ENCODE measurements around the gene LHB.
"Not testable (repeated sequence)": the region's sequence is repeated elsewhere in the genome, so short reads cannot be mapped to it uniquely, and the experiment has no call there.

The LHB gene

DNA sequence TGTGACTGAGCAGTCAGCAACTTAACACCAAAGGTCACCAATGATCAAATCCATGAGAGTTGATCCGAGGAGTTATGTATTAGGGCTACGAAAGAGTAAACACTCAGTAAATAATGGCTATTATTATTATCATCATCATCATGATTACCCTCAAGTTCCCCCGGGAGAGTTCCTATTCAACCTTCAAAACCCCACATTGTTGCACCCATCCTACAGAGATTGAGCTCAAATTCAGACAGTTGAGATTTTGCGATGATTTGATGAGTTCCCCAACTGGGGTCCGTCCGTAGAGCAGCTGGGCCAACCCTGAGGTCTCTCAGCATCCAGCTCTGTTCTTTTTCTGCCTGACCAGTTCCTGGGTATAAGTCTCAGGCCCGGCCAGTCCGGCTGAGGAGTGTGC is 21.2 kb upstream of the LHB start:
- DNase-seq (ENCODE audit: low spot score) = not testable (repeated sequence)

DNA sequence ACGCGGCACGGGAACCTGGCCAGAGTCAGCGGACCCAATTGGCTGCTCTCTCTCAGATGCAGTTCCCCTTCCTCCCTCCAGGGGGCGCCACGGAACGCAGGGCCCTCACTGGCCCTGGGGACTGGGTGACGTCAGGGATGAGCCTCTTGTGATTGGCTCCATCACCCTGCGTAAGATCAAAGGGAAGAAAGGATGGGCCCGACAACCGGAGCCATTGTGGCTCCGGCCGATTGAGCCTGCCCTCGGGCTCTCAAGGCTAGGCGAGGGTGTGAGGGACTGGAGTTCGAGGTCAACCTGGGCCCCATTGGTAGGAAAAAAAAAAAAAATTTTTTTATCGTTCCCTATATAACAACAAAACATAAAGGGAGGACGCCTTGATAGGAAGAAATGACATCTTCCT is 19.9 kb upstream of the LHB start, which contains the start of gene CGB1:
Gene CGB1 (minus strand): TSS at position 81 of the 400 bp plus-strand sequence. CDS start 184 bp downstream, outside the sequence.
- peak; percentile 81 for DNase-seq (ENCODE audit: low spot score)

DNA sequence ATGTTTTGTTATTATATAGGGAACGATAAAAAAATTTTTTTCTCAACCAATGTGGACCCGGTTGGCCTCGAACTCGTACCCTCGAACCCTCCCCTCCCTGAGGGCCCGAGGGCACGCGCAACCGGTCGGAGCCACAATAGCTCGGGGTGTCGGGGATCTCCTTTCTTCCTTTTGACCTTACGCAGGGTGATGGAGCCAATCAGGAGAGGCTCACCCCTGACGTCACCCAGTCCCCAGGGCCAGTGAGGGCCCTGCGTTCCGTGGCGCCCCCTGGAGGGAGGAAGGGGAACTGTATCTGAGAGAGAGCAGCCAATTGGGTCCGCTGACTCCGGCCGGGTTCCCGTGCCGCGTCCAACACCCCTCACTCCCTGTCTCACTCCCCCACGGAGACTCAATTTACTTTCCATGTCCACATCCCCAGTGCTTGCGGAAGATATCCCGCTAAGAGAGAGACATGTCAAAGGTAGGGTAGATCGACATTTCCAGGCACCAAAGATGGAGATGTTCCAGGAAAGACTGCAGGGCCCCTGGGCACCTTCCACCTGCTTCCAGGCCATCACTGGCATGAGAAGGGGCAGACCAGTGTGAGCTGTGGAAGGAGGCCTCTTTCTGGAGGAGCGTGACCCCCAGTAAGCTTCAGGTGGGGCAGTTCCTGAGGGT is 14.9 kb upstream of the LHB start, which contains the start of gene CGB2:
Gene CGB2 (plus strand): TSS at position 249 of the 660 bp plus-strand sequence. CDS start 206 bp downstream, at position 455.
- peak; percentile 64 for DNase-seq (ENCODE audit: low spot score)

GRCh38 chr19:49030323-49030722 is 13.4 kb upstream of the LHB start:
- not testable (repeated sequence) for DNase-seq (ENCODE audit: low spot score)

DNA sequence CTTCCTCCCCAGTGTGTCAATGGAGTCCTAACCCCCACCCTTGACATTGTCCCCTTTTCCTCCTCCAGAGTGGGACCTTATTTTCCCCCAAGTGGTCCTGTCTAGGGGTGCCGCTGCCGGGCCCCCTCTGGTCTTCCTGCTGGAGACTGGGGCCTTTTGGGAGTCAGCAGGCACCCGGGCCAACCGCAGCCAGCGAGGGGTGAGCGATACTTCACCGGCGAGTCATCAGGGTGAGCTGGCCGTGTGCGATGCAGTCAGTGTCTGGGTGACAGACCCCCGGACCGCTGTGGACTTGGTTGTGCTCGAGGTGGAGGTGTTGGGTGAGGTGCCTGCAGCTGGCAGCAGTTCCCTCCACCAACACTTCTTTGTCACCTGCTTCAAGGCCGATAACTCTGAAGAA is 12.9 kb upstream of the LHB start:
- DNase-seq (ENCODE audit: low spot score) = not testable (repeated sequence)

DNA sequence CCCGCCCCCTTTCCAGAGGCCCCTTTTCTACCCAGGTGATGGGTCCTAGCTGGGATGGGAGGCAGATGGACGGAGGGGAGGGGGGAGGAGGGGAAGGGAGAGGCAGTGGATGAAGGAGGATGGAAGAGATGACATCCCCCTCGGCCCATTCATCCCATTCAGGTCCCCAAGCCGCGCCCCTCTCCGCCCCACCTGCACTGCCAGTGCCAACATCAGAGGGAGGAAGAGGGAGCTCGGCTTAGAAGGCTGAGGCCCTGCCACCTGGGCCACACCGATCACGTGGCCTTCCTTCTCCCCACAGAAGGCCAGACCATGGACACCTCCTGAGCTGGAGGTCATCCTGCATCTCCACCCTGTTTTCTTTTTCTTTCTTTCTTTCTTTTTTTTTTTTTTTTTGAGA is 11.8 kb upstream of the LHB start:
- not testable (repeated sequence) for DNase-seq (ENCODE audit: low spot score)

DNA sequence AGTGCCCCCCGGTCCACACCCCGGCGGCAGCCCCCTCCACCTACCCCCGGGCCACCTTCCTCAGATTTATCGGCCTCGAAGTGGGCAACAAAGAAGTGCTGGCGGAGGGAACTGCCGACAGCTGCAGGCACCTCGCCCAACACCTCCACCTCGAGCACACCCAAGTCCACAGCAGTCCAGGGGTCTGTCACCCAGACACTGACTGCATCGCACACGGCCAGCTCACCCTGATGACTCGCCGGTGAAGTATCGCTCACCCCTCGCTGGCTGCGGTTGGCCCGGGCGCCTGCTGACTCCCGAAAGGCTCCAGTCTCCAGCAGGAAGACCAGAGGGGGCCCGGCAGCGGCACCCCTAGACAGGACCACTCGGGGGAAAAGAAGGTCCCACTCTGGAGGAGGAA is 8.7 kb upstream of the LHB start:
- not testable (repeated sequence) for DNase-seq (ENCODE audit: low spot score)

DNA sequence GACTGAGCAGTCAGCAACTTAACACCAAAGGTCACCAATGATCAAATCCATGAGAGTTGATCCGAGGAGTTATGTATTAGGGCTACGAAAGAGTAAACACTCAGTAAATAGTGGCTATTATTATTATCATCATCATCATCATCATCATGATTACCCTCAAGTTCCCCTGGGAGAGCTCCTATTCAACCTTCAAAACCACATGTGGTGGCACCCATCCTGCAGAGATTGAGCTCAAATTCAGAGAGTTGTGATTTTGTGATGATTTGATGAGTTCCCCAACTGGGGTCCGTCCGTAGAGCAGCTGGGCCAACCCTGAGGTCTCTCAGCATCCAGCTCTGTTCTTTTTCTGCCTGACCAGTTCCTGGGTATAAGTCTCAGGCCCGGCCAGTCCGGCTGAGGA is 8.2 kb upstream of the LHB start:
- DNase-seq (ENCODE audit: low spot score) = not testable (repeated sequence)

- DNase-seq (ENCODE audit: low spot score) = not testable (repeated sequence)
Observed at GRCh38 chr19:49024233-49024632, 7.3 kb upstream of the LHB start, which contains the start of gene CGB3. TSS of gene CGB3 (minus strand) at chr19:49024333. CDS start at chr19:49023971, 362 bp downstream.

DNA sequence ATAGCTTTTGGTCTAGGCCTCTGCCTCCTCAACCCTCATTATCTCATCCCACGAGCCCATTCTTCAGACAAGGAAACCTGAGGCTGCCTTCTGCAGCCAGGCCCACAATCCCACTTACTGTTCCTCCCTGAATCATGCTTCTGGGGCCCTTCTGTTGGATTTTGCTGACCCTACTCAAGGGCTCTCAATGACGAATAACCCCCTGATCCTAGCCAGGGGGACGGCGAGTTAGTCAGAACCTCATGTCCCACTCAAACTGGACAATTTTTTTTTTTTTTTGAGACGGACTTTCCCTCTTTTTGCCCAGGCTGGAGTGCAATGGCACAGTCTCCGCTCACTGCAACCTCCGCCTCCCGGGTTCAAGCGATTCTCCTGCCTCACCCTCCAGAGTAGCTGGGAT is 5.2 kb upstream of the LHB start:
- no peak for DNase-seq (ENCODE audit: low spot score)

DNA sequence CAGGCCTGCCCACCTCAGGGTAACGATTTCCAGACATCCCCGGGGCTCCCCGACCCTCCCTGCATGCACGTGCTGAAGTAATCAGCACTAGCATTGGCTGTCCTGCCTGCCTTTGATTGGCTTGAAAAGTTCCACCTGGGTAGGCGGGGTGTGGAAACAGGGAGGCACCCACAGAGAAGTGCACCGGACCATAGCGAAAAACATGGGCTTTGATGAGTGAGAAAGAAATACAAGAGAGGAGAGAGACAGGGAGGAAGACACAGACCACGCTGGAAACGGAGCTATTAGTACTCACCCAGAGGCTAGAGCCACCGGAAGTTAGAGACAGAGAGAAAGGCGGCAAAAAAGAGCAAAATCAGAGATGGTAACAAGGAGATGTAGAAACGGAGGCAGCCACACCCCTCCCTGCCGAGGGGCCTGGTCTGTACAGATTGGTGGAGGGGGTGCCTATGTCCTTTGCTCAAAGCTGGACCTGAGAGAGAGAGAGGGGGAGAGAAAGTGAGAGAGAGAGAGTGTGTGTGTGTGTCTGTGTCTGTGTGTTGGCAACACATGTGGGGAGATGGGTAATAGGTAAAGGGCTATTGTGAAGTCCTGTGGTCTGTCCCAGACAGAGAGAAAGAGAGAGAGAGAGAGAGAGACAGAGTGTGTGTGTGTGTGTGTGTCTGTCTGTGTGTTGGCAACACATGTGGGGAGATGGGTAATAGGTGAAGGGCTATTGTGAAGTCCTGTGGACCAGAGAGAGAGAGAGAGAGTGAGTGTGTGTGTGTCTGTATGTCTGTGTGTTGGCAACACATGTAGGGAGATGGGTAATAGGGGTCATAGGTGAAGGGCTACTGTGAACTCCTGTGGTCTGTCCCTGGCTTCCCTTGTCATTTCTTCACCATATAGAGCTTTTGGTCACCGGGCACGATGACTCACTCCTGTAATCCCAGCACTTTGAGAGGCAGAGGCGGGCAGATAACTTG is 4.3 kb upstream of the LHB start:
- no peak for DNase-seq (ENCODE audit: low spot score)

DNA sequence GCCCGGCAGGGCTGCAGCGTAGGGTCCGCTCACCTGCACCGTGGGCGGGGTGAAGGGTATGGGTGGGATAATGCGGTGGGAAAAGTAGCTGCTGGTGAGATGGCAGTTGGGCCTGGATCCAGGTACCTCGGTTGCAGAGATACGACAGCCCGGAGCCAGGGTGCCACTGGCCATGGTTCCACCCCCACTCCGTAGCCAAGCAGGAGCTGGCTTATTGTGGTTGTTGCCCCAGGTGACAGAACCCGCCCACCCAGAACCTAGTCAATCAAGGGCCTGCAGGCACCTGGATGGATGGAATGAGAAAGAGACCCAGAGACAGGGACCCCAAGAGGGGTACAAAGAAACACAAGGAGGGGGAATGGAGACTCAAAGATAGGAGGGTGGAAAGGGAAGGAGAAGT is 3.5 kb upstream of the LHB start:
- DNase-seq (ENCODE audit: low spot score) = no peak

DNA sequence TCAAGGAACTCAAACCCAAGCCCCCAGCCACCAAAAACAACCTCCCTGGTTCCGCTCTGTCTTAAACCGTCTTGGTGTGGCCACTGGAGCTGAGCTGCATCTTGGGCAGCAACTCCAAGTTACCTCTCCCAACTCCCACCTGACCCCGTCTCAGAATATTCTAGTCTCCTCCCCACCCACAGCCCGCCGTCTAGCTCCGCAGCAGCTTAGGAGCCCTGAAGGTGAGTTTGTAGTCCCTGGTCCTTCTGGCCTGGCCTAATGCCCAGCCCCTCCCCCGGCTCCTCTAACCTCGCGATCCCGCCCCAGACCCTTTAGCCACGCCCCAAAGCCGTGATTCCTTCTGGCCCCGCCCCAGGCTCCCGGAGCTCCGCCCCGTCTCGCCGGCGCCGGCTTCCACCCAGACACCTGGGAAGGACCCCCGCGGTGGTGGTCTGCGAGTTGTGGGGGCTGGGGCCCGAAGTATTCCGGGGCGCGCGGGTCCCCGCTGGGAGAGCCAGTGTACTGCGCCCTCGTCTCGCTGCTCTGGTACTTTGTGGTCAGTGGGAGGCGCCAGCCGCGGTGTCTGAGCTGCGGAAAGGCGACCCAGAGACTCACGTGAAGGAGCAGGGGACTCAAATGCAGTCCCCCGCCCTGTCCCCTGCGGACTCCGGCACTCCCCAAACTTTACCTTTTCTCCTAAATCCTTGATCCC is 2.5 kb upstream of the LHB start:
- DNase-seq (ENCODE audit: low spot score) = peak; percentile 94

- not testable (repeated sequence) for DNase-seq (ENCODE audit: low spot score)
Observed at GRCh38 chr19:49018388-49019241, 1.7 kb upstream of the LHB start.

DNA sequence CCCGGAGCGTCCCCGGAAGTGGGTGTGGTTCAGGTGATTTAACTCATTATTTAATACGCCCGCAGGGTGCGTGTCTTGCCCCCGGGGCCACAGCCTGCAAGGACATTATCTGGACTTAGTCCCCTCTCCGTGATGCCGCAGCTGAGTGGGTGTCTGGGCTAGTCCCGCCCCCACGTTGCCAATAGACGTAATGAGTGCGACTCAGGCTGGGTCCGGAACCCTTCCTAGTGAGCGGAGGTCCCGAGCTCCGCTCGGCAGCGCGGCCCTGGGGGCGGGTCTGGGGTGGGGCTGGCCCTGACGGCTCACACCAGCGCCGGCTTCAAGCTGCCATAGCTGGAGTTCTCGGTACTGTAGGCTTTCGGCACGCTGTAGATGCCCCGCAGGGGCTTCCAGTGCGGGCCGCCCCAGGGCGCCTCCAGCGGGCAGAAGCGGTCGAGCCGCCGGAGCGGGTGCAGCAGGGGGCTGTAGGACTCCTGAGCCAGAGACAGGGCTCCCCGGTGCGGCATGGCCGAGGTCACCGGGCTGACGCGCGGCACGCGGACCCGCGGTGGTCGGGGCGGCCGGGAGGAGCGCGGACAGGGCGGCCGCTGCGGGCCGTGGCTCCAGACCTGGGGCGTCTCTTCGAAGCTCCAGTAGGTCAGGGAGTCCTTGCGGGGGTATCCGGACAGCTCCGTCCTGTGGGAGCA is 918 bp upstream of the LHB start:
- peak; percentile 86 for DNase-seq (ENCODE audit: low spot score)

DNA sequence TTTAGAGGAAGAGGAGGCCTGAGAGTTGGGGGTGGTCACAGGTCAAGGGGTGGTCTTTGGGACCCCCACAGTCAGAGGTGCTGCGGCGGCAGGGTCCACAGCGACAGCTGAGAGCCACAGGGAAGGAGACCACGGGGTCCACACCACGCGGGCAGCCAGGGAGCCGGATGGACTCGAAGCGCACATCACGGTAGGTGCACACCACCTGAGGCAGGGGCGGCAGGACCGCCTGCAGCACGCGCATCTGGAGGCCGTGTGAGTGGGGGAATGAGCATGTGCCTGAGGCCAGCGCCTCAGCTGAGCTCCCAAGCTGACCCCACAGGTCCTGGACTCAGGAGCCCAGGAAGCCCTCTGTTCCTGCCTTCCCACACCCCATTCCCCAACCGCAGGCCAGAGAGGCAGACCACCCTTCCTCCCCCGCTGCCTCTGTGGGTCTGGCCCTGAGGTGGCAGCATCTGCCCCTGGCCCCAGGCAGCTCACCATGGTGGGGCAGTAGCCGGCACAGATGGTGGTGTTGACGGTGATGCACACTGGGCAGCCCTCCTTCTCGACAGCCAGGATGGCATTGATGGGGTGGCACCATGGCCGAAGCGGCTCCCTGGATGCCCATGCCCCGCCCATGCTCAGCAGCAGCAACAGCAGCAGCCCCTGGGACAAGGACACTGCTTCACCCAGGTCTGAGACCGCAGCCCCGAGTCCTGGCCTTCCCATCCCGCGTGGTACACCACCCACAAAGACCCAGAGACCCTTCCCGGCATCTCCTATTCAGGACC is 638 bp downstream of the LHB start:
- DNase-seq (ENCODE audit: low spot score) = no peak

GRCh38 chr19:49014870-49015255 is 2.0 kb downstream of the LHB start:
- no peak for DNase-seq (ENCODE audit: low spot score)

- no peak for DNase-seq (ENCODE audit: low spot score)
Observed at GRCh38 chr19:49014123-49014869, 2.6 kb downstream of the LHB start.

- no peak for DNase-seq (ENCODE audit: low spot score)
Observed at GRCh38 chr19:49011194-49011593, 5.7 kb downstream of the LHB start.

Measured in HuH-7 (cell line).